Measurements from ENCODE around the gene RAB5A.

RAB5A gene

DNA sequence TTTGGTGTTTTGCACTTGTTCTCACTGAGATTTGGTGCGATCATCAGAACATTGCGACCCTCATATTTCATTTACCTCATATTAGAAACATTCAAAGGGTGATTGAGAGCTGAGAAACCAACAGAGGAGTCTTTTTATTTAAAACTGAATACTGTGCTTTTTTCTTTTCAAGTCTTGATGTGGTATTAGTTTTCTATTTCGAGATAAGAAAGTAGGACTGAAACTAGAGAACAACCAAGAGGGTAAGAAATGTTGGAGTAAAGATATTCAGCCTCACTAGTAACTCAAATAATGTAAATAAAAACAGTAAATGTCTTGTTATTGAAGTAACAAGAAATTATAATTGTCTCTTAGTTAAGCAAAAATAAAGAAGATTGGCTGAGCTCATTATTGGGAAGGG lies 39.4 kb upstream of the RAB5A start:
- Histone ChIP-seq H3K4me3 (ENCODE audit: control insufficient read depth in 1 of 7, extremely low read depth in 1 of 7, insufficient read depth in 4 of 7, low read depth in 2 of 7, low read length in 6 of 7) (no peak overlapping the region), H3K4me1 (ENCODE audit: control extremely low read depth in 1 of 4, control insufficient read depth in 4 of 4, insufficient read depth in 4 of 4, low read length in 3 of 4) (no peaks in the 10 kb centered on the region), H3K27me3 (replicated peaks in 2 of 5; ENCODE audit: control insufficient read depth in 4 of 5, insufficient read depth in 5 of 5, low read length in 4 of 5) (no peaks in the 10 kb centered on the region), H3K9me3 (ENCODE audit: control extremely low read depth in 1 of 5, control insufficient read depth in 4 of 5, insufficient read depth in 2 of 5, low read depth in 1 of 5, low read length in 4 of 5) (peaks cover 0 to 16% (median 0%) of the 10 kb centered on the region in 5 experiments), H3K36me3 (ENCODE audit: control insufficient read depth in 4 of 4, insufficient read depth in 4 of 4, low read length in 3 of 4) (no peaks in the 10 kb centered on the region), H3K27ac (ENCODE audit: insufficient read depth in 1 of 2, low read depth in 1 of 2, low read length in 2 of 2, poor library complexity in 1 of 2, severe bottlenecking in 2 of 2) (no peak overlapping the region)
- no peak for DNase-seq
- no CpG with 5 or more reads among the region's 3 CpGs for WGBS (ENCODE audit: insufficient coverage)
- ChIA-PET CTCF (no interaction called here), POLR2A (no interaction called here)

DNA sequence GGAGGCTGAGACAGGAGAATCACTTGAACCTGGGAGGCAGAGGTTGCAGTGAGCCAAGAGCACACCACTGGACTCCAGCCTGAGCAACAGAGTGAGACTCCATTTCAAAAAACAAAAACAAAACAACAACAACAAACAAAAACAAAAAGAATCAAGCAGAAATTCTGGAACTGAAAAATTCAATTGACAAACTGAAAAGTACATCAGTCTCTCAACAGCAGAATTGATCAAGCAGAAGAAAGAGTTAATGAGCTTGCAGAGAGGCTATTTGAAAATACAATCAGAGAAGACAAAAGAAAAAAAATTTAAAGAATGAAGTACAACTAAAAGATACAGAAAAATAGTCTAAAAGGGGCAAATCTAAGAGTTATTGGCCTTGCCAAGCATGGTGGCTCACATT lies 35.4 kb upstream of the RAB5A start:
- H3K27ac ChIP-seq (ENCODE audit: insufficient read depth in 1 of 2, low read depth in 1 of 2, low read length in 2 of 2, poor library complexity in 1 of 2, severe bottlenecking in 2 of 2), result no peak overlapping the region
- H3K36me3 ChIP-seq (ENCODE audit: control insufficient read depth in 4 of 4, insufficient read depth in 4 of 4, low read length in 3 of 4), result no peaks in the 10 kb centered on the region
- ChIA-PET POLR2A (no interaction called here), CTCF (no interaction called here)
- H3K4me1 ChIP-seq (ENCODE audit: control extremely low read depth in 1 of 4, control insufficient read depth in 4 of 4, insufficient read depth in 4 of 4, low read length in 3 of 4), result no peaks in the 10 kb centered on the region
- DNase-seq, result no peak
- H3K27me3 ChIP-seq (replicated peaks in 2 of 5; ENCODE audit: control insufficient read depth in 4 of 5, insufficient read depth in 5 of 5, low read length in 4 of 5), result no peaks in the 10 kb centered on the region
- no peak overlapping the region for H3K4me3 ChIP-seq (ENCODE audit: control insufficient read depth in 1 of 7, extremely low read depth in 1 of 7, insufficient read depth in 4 of 7, low read depth in 2 of 7, low read length in 6 of 7)
- peaks cover 0 to 19% (median 0%) of the 10 kb centered on the region in 5 experiments for H3K9me3 ChIP-seq (ENCODE audit: control extremely low read depth in 1 of 5, control insufficient read depth in 4 of 5, insufficient read depth in 2 of 5, low read depth in 1 of 5, low read length in 4 of 5)

DNA sequence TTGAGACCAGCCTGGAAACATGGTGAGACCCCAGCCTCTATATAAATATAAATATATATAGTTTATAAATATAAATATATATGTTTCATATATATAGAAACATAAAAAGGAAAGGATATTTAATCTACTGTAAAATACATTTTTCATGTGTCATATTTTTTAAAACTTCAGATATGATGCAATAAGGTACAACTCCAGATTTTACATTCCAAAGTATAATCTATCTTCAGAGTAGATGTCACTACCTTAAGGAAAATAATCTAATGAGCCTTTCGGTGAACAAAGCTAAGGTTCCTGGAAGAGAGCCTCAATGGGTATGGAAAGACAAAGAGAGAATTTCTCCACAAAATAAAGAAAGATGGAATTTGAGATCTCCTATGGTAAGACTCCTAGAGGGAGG lies 29.7 kb upstream of the RAB5A start:
- no peaks in the 10 kb centered on the region for H3K4me1 ChIP-seq (ENCODE audit: control extremely low read depth in 1 of 4, control insufficient read depth in 4 of 4, insufficient read depth in 4 of 4, low read length in 3 of 4)
- H3K27me3 ChIP-seq (replicated peaks in 2 of 5; ENCODE audit: control insufficient read depth in 4 of 5, insufficient read depth in 5 of 5, low read length in 4 of 5), result no peaks in the 10 kb centered on the region
- peaks cover 0 to 3% (median 0%) of the 10 kb centered on the region in 5 experiments for H3K9me3 ChIP-seq (ENCODE audit: control extremely low read depth in 1 of 5, control insufficient read depth in 4 of 5, insufficient read depth in 2 of 5, low read depth in 1 of 5, low read length in 4 of 5)
- no peak overlapping the region for H3K27ac ChIP-seq (ENCODE audit: insufficient read depth in 1 of 2, low read depth in 1 of 2, low read length in 2 of 2, poor library complexity in 1 of 2, severe bottlenecking in 2 of 2)
- WGBS (ENCODE audit: insufficient coverage), result no CpG with 5 or more reads among the region's 1 CpG
- DNase-seq, result no peak
- H3K4me3 ChIP-seq (ENCODE audit: control insufficient read depth in 1 of 7, extremely low read depth in 1 of 7, insufficient read depth in 4 of 7, low read depth in 2 of 7, low read length in 6 of 7), result no peak overlapping the region
- H3K36me3 ChIP-seq (ENCODE audit: control insufficient read depth in 4 of 4, insufficient read depth in 4 of 4, low read length in 3 of 4), result no peaks in the 10 kb centered on the region
- POLR2A ChIA-PET, result no interaction called here
- CTCF ChIA-PET, result no interaction called here

DNA sequence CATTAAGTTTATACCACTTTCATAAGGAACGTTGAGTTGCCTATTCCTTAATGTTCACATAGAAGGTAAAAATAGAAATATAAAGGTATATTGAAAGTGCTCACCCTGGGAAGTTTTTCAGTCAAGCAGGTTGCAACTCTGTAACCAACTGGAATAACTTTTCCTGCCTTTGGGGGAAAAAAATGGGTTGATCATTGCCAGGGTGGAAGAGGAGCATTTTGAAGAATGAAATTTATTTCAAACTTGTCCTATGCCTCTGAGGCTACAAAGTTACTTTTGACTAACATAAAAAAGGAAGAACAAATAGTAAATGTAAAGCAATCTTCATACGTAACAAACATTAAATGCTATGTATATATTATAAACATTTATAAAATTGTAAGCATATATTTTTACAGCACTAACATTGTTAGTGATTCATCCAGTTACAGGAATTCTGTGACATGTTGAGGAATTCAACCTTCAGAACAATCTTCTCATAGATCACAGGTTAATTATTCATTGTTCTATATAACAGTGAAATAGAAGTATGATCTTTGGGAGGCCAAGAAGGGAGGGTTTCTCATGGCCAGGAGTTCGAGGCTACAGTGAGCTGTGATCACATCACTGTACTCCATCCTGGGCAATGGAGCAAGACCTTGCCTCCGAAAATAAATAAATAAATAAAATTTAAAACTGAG lies 26.4 kb upstream of the RAB5A start:
- WGBS (ENCODE audit: insufficient coverage), result no CpG with 5 or more reads among the region's 4 CpGs
- Histone ChIP-seq H3K4me3 (ENCODE audit: control insufficient read depth in 1 of 7, extremely low read depth in 1 of 7, insufficient read depth in 4 of 7, low read depth in 2 of 7, low read length in 6 of 7) (no peak overlapping the region), H3K27me3 (replicated peaks in 2 of 5; ENCODE audit: control insufficient read depth in 4 of 5, insufficient read depth in 5 of 5, low read length in 4 of 5) (no peaks in the 10 kb centered on the region), H3K27ac (ENCODE audit: insufficient read depth in 1 of 2, low read depth in 1 of 2, low read length in 2 of 2, poor library complexity in 1 of 2, severe bottlenecking in 2 of 2) (no peak overlapping the region), H3K9me3 (ENCODE audit: control extremely low read depth in 1 of 5, control insufficient read depth in 4 of 5, insufficient read depth in 2 of 5, low read depth in 1 of 5, low read length in 4 of 5) (no peaks in the 10 kb centered on the region), H3K4me1 (ENCODE audit: control extremely low read depth in 1 of 4, control insufficient read depth in 4 of 4, insufficient read depth in 4 of 4, low read length in 3 of 4) (no peaks in the 10 kb centered on the region), H3K36me3 (ENCODE audit: control insufficient read depth in 4 of 4, insufficient read depth in 4 of 4, low read length in 3 of 4) (no peaks in the 10 kb centered on the region)
- ChIA-PET POLR2A (no interaction called here), CTCF (no interaction called here)
- no peak for DNase-seq

DNA sequence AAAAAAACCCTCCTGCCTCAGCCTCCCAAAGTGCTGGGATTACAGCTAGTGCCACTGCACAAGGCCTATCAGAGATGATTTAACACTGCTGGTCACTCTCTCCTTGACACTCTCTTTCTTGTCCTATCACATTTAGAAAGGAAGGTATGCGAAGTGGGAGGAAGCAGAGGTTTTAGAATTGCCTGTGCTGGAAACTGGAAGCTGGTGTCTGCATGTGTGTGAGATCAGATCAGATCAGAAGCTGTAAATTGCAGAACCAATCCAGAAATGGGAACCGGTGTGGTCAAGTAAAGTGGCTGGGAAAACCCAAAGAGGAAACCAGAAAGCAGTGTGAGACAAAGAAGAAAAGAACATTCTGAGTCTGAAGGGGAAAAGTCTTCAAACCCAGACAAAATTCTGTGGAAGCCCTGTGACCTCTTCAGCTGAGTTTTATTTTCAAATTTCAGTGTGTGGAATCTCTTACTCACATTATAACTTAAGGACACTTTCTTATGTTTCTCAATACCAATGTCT lies 15.7 kb upstream of the RAB5A start:
- Histone ChIP-seq H3K4me3 (ENCODE audit: control insufficient read depth in 1 of 7, extremely low read depth in 1 of 7, insufficient read depth in 4 of 7, low read depth in 2 of 7, low read length in 6 of 7) (peak overlapping the region in 2 of 7 experiments; percentile 8 to 33), H3K4me1 (ENCODE audit: control extremely low read depth in 1 of 4, control insufficient read depth in 4 of 4, insufficient read depth in 4 of 4, low read length in 3 of 4) (peaks cover 14 to 37% (median 27%) of the 10 kb centered on the region in 4 experiments), H3K9me3 (ENCODE audit: control extremely low read depth in 1 of 5, control insufficient read depth in 4 of 5, insufficient read depth in 2 of 5, low read depth in 1 of 5, low read length in 4 of 5) (no peaks in the 10 kb centered on the region), H3K27me3 (replicated peaks in 2 of 5; ENCODE audit: control insufficient read depth in 4 of 5, insufficient read depth in 5 of 5, low read length in 4 of 5) (peaks cover 0 to 27% (median 7%) of the 10 kb centered on the region in 5 experiments), H3K27ac (ENCODE audit: insufficient read depth in 1 of 2, low read depth in 1 of 2, low read length in 2 of 2, poor library complexity in 1 of 2, severe bottlenecking in 2 of 2) (no peak overlapping the region), H3K36me3 (ENCODE audit: control insufficient read depth in 4 of 4, insufficient read depth in 4 of 4, low read length in 3 of 4) (no peaks in the 10 kb centered on the region)
- DNase-seq, result peak; percentile 83 to 89 (median 88)
- ChIA-PET CTCF (interaction anchor here (1.2 kb wide), 1 partner anchor 110 kb away, joined by 3 read pairs; no protein-coding TSS in a partner anchor), POLR2A (interaction anchor here (1.5 kb wide), 1 partner anchor 18 kb away, joined by 4 read pairs; no protein-coding TSS in a partner anchor)
- no CpG with 5 or more reads among the region's 2 CpGs for WGBS (ENCODE audit: insufficient coverage)

DNA sequence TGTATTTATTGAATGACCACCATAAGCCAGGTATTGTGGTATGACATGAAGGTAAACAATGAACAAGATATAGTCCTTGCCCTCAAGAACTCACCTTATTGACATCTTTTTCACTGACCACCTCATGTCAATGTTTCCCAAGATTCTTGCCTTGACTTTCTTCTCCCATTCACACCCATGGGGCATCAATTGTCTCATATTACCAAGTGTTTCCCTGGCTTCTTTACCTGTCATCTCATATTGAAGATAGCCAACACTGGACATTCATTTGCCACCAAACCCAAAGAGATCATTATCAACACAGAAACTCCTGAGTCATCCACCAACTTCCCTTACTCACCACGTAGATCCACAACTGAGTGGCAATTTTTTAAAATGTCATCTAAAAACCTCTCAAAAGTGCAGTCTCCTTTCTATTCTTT lies 15.1 kb upstream of the RAB5A start:
- Histone ChIP-seq H3K9me3 (ENCODE audit: control extremely low read depth in 1 of 5, control insufficient read depth in 4 of 5, insufficient read depth in 2 of 5, low read depth in 1 of 5, low read length in 4 of 5) (no peaks in the 10 kb centered on the region), H3K36me3 (ENCODE audit: control insufficient read depth in 4 of 4, insufficient read depth in 4 of 4, low read length in 3 of 4) (no peaks in the 10 kb centered on the region), H3K4me3 (ENCODE audit: control insufficient read depth in 1 of 7, extremely low read depth in 1 of 7, insufficient read depth in 4 of 7, low read depth in 2 of 7, low read length in 6 of 7) (peak overlapping the region in 5 of 7 experiments; percentile 4 to 40 (median 29)), H3K27me3 (replicated peaks in 2 of 5; ENCODE audit: control insufficient read depth in 4 of 5, insufficient read depth in 5 of 5, low read length in 4 of 5) (peaks cover 0 to 27% (median 7%) of the 10 kb centered on the region in 5 experiments), H3K4me1 (ENCODE audit: control extremely low read depth in 1 of 4, control insufficient read depth in 4 of 4, insufficient read depth in 4 of 4, low read length in 3 of 4) (peaks cover 14 to 37% (median 27%) of the 10 kb centered on the region in 4 experiments), H3K27ac (ENCODE audit: insufficient read depth in 1 of 2, low read depth in 1 of 2, low read length in 2 of 2, poor library complexity in 1 of 2, severe bottlenecking in 2 of 2) (peak overlapping the region in 1 of 2 experiments; percentile 43)
- 0% methylated on average over 1 of the region's 1 CpG for WGBS (ENCODE audit: insufficient coverage)
- DNase-seq, result peak; percentile 52 to 85 (median 79)
- ChIA-PET CTCF (interaction anchor here (1.0 to 1.7 kb wide), 3 partner anchors 12 to 110 kb away, joined by 3 to 5 read pairs (median 3); no protein-coding TSS in a partner anchor), POLR2A (interaction anchor here (1.5 kb wide), 1 partner anchor 17 kb away, joined by 4 read pairs; no protein-coding TSS in a partner anchor)

DNA sequence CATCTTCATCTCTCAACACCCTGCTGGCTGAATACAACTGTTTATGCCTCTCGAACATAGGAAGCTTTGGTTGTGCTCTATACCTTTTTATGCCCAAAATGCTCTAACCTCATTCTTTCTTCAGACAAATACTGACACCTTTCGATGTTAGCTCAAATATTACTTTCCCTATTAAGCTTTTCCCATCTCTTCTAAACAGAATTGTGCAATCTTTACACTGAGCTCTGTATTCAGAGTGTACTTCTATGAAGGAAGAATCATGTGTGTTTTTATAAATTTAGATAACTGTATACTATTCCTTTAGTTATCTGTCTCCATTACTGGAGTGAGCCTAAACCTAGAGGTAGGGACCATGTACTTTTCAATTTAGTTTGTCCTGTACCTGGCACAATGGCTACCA lies 14.5 kb upstream of the RAB5A start:
- CTCF ChIA-PET, result interaction anchor here (1.0 to 1.7 kb wide), 2 partner anchors 12 to 46 kb away, joined by 3 to 5 read pairs; no protein-coding TSS in a partner anchor
- POLR2A ChIA-PET, result interaction anchor here (1.5 kb wide), 1 partner anchor 17 kb away, joined by 4 read pairs; no protein-coding TSS in a partner anchor

More for the DNA sequence above, 14.5 kb upstream of the RAB5A start:
- Histone ChIP-seq H3K27me3 (replicated peaks in 2 of 5; ENCODE audit: control insufficient read depth in 4 of 5, insufficient read depth in 5 of 5, low read length in 4 of 5) (peaks cover 0 to 23% (median 4%) of the 10 kb centered on the region in 5 experiments), H3K4me3 (ENCODE audit: control insufficient read depth in 1 of 7, extremely low read depth in 1 of 7, insufficient read depth in 4 of 7, low read depth in 2 of 7, low read length in 6 of 7) (peak overlapping the region in 2 of 7 experiments; percentile 29 to 33), H3K9me3 (ENCODE audit: control extremely low read depth in 1 of 5, control insufficient read depth in 4 of 5, insufficient read depth in 2 of 5, low read depth in 1 of 5, low read length in 4 of 5) (no peaks in the 10 kb centered on the region), H3K4me1 (ENCODE audit: control extremely low read depth in 1 of 4, control insufficient read depth in 4 of 4, insufficient read depth in 4 of 4, low read length in 3 of 4) (peaks cover 14 to 37% (median 27%) of the 10 kb centered on the region in 4 experiments), H3K27ac (ENCODE audit: insufficient read depth in 1 of 2, low read depth in 1 of 2, low read length in 2 of 2, poor library complexity in 1 of 2, severe bottlenecking in 2 of 2) (peak overlapping the region in 1 of 2 experiments; percentile 43), H3K36me3 (ENCODE audit: control insufficient read depth in 4 of 4, insufficient read depth in 4 of 4, low read length in 3 of 4) (no peaks in the 10 kb centered on the region)
- 100% methylated on average over 1 of the region's 2 CpGs for WGBS (ENCODE audit: insufficient coverage)
- peak in 1 of 3 donors; percentile 3 for DNase-seq

Measured in common myeloid progenitor, CD34-positive (primary cell).